Stimulated activated CD8-positive, alpha-beta memory T cell treated with anti-CD3 and anti-CD28 coated beads, Interleukin-12 subunit alpha, Interleukin-12 subunit beta, amount 100 ng/mL, for 24 hours (primary cell): Measurements from ENCODE around the gene BRF1.

Experiments
- DNase-seq: peaks from one replicate; pipeline ENCODE4 v3.0.0-alpha.2; 2020; ENCODE audit errors: extremely low read depth

Gene BRF1

DNA sequence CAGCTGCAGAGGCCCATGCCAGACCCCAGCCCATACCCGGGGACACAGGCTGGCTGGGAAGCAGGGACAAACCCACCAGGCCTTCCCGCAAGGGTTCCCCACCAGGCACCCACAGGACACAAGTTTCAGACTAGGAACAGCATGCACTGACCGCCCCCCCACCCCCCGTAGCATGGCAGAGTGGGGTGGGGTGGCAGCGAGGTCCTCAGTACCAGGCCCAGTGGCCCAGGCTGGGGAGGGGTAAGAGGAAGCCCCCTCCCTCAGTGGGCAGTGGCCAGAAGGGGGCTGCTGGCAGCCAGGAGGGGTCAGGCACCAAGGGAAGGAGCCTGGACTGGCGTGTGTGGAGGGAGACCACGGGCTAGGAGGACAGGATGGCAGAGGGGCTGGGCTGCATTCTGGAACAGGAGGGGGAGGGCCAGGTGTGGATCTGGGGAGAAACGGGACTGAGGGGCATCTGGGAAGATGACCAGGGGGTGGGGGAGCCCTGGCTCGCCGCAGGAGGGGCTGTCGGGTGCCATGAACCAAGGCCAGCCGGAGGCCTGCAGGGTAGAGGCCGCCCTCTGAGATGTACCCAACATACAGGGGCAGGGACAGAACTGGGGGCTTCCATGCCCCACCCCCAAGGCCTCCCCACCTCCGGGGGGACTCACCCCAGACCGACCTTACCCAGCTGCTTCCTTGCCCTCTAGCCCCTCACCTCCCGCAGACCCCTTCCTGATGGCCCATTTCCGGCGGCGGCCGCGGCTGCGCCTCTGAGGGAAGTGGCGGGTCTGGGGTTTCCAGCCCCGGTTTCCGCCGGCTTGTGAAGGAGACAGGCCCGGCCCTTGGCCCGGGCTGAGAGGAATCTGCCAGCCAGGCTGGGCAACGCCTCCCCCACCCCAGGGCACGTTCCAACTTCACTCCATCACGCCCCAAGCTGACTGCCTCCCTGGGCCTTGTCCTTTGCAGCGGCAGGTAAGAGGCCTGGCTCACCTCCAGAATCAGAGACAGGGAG, 126.6 kb downstream of the BRF1 start:
- DNase-seq: no peak

DNA sequence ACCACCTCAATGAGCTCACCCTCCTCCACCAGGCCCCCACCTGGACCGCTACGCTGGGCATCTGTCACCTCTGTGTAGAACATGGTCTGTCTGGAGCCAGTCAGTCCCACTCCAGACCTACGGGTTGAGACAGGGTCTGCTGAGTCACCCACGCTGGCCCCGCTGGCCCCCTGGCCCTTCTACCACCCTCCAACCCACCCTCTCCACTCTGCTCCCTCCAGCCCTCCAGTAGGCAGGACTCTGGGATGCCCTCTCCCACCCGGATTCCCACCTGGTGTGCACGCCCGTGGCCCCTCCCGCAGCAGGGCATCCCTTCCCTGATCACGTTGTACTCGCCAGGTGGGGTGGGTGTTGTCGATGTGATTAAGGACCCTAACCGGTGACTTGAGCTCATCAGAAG, 127.7 kb downstream of the BRF1 start:
- DNase-seq: no peak

DNA sequence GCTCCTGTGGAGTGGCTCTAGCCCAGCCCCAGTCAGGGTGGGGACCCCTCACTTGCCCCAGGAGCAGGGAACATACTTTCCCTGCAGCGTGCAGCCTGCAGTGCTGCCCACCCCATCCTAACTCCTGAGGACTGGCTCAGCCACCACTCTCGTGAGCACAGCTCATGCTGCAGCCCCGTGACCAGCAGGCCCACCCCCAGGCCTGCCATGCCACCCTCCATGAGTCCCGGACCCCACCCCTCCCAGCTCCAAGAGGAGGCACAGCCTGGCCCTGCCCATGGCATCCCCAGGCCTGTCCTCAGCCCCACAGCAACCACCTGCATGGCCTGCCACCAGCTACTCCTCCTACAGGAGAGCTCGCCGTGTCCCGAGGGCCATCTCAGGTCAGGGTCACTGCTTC, 128.3 kb downstream of the BRF1 start:
- no peak for DNase-seq

DNA sequence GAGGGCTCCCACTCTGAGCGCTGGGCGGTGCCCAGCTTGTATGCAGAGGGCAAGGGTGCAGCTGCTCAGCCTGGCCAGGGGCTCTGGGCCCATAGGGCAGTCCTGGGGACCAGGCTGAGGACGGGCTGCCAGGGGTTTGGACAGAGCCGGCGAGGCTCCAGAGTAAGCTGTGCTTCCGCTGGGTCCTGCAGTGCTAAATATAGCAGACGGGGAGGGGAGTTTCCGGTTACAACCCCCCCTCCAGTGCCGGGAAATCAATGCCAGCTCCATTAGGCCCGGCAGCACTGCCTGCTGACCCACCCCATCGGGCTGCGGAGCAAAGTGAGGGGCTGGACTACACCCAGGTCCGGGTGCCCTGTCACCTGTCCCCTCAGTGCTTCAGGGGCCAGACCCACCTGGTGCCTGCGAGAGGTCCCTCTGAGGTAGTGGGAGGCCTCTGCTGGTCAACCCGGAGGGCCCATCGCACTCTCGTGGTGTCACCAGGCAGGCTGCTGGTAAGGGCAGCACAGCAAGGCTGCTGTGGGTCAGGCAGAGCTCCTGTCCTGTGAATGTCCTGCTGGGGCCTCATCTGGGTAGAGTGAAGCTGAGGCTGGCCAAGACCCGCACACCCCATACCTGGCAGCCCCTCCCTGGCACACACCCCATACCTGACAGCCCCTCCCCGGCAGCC, 129.7 kb downstream of the BRF1 start:
- DNase-seq: no peak

DNA sequence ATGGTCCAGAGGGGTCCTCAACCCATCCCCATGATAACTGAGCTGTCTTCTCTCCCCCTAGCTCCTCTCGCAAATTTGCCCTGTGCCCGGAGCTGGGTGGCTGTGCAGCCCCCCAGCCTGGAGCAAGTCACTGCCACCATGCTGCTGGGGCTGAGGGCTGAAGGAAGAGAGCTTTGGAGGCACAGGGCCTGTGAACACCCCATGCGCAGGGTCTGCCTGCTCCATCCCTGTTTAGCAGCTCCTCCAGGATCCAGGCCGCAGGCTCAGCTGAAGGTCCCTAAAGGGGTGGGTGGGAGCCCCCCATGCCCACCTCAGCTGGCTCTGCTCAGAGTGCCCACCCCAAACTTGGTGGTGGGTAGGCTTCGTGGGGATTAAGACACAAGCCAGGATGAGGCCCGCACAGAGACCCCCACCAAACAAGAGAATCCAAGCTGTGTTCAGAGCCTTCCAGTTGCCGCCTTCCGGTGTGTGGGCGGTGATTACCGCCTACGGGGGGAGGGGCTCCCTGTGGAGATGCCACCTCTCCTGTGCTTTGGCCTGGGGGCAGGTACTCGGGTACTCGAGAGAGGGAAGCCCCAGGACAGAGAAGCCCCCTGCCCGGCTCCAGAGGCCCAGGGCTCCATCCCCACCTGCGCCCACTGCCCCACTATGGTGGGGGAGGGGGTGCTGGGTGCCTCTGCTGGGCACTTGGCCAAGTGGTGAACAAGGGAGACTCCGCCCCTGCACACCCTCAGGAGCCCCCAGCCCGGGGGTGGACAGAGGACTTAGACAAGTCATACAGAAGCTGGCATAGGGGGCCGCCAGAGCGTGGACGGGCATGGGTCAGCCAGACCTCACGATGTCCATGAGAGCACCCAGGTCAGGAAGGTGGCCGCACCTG, 130.8 kb downstream of the BRF1 start:
- no peak for DNase-seq

DNA sequence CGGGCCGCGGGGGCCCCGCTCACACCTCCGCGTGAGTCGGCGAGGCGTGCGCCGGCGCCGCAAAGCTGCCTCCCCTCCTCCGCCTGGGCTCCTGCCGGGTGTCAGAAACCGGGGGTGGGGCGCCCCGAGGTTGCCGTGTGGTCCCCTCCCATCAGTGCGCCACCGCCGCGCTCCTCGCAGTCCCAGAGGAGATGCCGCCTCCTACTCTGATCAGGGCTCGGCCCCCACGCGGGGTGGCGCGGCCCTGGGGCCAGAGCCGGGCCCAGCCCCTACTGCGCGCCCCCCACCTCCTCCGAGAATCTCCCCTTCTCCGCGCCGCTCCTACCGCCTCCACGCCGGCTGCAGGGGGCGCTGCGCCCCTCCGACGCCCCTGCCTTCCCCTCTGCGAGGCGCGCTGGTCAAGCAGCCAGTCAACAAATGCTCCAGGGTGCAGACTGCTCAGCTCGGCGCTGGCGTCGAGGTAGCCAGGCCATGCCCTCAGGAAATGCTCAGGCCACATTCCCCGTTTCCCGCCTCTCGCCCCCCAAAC, 131.8 kb downstream of the BRF1 start:
- no peak for DNase-seq

DNA sequence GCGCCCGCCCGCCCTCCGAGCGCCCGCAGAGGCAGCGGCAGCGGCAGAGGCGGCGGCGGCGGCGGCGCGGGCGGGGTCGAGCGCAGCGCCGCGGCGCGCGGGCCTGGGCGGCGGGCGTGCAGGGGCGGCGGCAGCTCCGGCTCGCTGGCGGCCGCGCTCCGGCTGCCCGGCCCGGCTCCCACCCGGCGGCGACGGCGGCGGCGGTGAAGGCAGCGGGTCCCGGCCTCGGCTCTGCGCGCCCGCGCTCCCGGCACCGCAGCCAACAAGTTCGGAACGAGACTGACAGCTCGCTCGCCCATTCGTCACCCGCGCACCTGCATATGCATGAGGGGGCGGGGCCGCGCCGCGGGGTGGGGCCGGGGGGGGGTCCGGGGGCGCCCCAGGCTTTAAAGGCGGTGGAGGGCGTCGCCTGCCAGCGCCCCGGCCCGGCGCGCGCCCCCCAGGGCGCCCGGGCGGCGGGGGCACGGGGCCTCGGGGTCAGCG, 132.3 kb downstream of the BRF1 start, which contains the start of gene JAG2:
Gene JAG2, minus strand, starts transcription at position 281 of the 483 bp plus-strand sequence. CDS start 356 bp downstream, outside the sequence.
- no peak for DNase-seq

DNA sequence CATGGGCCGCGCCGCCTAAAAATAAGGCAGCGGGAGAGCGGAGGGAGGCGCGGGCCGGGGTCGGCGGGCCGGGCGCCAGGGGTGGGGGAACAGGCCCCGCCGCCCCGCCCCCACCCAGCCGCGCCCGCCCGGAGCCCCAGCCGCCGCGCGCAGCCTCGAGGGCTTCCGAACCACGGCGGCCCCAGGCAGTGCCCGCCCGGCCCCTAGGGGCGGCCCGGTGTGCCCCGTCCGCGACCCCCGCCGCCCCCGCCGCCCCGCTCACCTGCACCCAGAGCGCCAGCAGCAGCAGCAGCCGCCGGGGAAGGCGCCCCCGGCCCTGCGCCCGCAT, 132.7 kb downstream of the BRF1 start:
- no peak for DNase-seq

DNA sequence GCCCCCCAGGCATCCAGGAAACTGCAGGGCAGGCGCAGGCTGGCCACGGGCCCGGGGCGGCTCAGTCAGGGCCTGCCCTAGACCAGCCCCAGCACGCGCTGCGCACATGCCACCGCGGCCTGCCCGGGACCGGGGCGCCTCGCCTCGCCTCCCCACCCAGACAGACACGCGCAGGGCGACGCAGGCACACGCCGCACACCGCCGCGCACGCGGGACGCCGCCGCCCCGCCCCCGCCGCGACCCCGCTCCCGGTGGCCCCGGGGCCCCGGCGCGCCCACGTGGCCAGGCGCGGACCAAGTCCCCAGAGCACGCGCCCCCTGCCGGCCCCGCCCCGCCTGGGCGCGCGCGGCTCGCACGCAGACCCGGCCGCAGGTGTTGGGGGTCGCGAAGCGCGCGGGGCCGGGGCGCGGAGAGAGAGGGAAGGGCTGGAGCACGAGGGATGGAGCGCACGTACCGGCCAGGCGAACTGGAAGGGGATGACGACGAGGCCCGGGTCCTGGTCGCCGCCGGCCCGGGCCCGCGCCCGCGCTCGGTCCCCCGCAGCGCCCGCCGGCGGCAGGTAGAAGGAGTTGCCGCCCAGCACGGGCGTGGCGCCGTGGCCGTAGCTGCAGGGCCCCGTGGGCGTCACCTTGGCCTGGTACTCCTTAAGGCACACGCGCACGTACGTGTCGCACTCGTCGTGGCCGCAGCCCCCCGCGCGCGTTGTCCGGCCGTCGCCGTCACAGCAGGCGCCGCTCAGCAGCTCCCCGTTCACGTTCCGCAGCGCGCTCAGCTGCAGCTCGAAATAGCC, 133.3 kb downstream of the BRF1 start:
- DNase-seq: no peak

DNA sequence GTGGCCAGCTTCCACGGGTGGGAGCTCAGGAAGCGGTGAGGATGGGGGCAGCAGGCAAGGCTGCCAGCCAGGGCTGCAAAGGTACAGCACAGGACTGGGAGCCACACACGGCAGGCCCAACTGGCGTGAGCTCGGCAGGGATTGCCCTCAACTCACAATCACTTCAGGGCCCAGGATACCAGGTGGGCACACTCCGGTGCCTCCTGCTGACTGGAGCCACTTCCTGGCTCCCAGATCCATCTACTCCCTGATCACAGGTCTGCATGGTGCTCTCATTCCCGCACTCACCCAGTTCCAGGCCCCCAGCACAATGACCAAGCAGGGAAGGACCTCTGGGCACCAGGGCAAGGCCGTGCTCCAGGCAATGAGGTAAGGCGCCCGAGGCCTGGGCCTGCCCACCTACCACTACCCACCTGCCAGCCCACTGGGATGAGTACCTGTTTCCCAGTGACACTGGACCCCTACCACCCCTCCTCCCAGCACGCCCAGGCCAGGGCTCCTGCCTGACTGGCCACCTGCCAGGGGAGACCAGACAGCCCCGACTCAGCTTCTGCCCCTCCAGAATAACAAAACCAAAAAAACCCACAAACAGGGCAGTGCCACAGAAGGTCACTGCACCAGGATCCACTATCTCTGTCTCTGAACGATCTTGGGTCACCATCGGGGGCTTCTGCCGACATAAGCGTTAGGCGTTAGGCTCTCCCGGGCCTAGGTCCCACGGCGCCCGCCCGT, 134.1 kb downstream of the BRF1 start:
- no peak for DNase-seq

DNA sequence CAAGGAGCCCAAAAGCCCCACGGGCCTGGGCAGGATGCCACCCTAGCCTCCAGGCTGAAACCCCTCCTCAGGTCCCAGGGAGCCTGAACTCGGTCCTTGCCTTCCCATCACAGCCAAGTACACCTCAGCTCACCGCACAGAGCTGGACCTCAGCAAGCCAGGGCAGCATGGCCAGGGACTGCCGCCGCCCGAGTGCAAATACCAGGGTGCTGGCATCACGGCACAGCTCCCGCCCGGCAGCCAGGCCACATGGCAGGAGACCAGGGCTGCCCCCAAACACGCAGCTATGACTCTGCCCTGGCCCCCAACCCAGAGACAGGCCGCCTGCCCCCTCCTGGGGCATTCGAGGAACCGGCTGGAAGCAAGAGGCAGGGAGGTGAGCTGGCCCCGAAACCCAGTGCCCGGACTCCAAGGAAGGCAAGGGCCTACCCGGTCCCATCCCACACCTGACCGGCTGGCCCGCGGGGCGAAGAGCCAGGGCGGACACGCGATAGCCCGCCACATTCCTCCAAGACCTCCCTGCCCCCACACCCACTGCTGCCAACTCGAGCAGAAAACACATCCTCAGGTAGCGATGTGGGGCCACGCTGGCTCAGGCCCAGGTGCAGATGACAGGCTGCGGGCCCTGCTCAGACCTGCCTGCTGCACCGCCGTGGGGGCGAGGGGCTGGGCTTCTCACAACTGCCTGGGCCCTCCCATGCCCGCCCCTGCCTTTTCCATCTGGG, 134.9 kb downstream of the BRF1 start:
- no peak for DNase-seq

DNA sequence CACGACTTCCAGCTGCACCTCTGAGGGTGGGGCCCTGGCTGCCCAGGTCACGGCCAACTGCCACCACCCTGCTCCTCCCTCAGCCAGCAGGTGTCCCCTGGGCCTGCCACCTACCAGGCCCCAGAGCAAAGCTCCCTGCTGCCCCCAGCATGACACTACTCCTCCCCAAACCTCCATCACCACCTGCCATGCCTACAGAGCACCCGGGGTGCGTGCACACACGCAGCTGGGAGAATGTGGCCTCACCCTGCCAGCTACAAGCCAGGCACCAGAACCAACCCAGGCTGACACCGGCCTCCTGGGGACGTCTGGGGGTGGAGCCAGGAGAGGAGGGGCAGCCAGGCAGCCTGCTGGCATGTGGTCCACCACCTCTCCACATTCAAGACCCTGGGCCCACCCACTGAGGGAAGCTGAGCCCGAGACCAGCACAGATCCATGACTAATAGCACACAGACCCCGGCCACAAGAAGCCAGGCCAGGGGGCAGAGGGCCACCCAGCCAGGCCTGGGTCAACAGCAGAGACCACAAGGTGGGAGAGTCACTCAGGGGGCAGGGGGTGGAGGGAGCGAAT, 135.6 kb downstream of the BRF1 start:
- no peak for DNase-seq

DNA sequence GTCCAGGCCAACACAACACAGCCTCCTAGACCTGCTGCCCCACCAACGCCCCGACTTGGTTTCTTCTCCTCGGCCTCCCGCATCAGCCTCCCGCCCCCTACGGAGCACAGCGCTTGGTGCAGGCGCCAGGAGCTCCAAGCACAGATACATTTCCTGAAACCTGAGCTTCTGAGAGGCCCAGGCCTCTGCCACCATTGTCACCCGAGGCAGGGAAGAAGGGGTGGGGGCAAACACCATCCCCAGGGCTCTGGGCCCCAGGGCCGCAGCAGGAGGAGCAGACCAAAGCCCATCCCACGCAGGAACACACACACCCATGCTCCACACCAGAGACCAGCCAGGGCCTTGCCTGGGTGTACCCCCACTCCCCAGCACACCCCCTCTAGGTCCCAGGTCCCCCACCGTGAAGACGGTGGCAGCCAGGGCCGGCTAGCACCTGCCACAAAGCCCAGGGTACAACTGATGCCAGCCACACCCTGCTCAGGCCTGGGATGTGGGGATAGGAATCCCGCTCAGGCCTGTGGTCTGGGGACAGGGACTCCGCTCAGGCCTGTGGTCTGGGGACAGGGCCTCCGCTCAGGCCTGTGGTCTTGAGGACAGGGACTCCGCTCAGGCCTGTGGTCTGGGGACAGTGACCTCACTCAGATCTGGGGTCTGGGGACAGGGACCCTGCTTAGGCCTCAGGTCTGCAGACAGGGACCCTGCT, 137.6 kb downstream of the BRF1 start:
- DNase-seq: no peak

DNA sequence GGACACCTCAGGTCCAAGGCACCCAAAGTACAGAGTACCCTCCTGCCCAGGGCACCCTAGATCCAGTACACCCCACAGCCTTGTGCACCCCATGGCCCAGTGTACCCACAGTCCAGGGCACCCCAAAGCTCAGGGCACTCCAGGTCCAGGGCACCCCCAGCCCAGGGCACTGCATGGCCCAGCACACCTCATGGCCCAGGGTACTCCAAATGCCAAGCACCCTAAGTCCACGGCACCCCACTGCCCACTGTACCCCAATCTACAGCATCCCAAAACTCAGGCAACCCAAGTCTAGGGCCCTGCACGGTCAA, 138.2 kb downstream of the BRF1 start:
- DNase-seq: no peak

DNA sequence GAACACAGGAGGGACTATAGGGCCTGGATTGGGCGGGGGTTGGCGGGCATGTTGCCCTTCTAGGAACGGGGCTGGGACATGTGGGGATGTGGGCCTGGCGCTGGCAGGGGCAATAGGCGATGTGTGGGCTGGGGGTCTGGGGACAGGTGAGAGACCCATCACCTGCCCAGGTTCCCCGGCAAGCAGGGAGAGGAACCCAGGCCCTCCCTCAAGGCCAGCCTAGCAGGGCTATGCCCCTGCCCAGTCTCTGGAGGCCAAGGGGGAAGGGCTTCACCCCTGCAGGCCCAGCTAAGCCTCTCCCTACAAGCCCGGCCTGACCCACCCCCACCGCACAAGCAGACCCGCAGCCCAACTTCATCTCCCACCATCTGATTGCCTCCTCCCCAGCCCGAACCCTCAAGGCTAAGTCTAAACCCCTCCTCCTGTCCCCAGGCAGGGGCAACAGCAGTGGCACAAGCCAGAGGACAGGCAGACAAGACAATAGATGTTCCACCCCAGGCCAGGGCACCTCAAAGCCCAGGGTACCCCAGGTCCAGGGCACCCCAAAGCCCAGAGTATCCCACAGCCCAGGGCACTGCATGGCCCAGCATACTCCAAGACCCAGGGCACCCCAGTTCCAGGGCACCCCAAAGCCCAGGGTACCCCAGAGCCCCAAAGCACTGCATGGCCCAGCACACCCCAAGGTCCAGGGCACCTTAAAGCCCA, 138.7 kb downstream of the BRF1 start:
- no peak for DNase-seq

DNA sequence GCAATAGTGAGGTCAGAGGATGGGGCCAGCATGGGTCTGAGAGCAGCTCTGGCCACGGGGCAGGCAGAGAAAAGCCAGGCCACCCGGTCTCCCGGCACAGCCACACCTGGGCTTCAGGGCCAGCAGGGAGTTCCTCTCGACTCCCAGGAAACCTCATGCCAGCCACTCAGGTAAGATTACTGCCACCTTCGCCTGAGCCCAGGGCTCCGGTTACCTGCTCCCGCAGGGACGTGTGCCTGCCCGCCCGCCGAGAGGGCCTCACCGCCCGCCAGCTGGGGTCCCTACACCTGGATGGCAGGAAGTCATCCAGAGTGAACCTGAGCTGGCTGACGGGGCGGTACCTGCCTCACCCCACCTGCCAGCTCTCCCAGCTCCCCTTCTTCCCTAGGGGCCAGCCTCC, 139.5 kb downstream of the BRF1 start:
- no peak for DNase-seq

DNA sequence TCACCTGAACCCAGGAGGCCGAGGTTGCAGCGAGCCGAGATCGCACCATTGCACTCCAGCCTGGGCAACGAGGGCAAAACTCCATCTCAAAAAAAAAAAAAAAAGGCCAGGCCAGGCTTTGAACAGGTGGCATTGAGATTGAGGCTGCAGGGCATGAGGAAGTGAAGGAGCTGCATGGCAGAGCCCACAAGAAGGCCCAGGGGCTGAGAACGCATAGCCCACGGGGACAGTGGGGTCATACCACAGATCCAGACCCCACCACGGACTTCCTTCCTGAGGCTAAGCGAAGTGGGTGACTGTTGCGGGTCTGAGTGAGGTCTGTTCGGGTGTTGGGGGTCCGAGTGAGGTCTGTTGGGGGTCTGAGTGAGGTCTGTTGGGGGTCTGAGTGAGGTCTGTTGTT, 140.0 kb downstream of the BRF1 start:
- no peak for DNase-seq

DNA sequence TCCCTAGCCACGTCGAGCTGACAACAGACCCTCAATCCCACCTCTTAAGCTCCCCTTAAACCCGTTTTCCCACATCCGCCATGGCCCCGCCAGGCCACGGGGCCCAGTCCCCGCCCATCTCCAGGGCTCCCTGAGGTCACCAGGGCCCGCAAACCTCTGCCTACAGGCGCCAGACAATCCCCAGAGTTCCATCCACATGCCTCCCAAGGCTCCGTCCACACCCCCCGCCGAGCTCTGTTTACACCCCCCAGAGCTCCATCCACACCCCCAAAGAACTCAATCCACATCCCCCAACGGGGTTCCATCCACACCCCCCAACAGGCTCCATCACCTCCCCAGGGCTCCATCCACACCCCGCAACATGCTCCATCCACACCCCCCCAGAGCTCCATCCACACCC, 141.5 kb downstream of the BRF1 start:
- no peak for DNase-seq
